GM21515 (cell line): Measurements from ENCODE around the gene SP140L.
"Not testable (repeated sequence)": the region's sequence is repeated elsewhere in the genome, so short reads cannot be mapped to it uniquely, and the experiment has no call there.

Experiments
- ATAC-seq: cut with Tn5 transposase; IDR thresholded peaks from one replicate; pipeline ENCODE4 v1.9.1; 2021; ENCODE audit not compliant: unreplicated experiment

SP140L gene

GRCh38 chr2:230417436-230417835 lies 90.4 kb downstream of the SP140L start:
- ATAC-seq = no peak

DNA sequence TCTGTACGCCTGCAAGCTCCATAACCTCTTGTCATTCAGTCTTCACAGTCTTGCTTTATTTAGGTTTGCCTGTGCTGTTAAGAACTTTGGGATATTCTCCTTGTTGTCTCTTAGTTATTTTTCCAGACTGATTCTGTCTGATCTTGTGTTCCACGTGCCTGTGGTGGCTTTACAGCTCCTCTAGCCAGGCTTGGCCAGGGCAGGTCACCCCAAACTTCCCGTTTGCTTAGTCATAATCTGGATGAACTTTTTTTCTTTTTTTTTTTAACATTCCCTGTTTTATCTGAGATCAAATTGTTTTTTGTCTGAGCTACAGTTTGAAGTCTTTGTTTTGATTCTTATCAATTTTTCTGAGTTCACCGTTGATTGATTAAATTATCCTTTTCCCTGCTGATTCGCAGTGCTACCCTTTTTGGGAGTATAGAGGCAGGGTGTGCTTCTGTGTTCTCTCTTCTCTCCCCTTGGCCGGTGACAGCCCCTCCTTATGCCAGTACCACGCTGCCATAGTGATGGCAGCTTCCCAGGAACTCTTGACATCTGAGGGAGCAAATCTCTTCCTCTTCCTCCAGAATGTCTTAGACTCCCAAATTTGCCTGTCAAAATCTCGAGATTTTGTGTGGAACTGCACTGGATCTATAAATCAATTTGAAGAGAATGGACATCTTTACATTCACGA lies 91.5 kb downstream of the SP140L start:
- ATAC-seq = no peak

GRCh38 chr2:230419181-230419580 lies 92.2 kb downstream of the SP140L start:
- no peak for ATAC-seq

GRCh38 chr2:230422149-230422548 lies 95.2 kb downstream of the SP140L start:
- ATAC-seq = no peak

- no peak for ATAC-seq
Measured at GRCh38 chr2:230423851-230424458, 97.0 kb downstream of the SP140L start.

DNA sequence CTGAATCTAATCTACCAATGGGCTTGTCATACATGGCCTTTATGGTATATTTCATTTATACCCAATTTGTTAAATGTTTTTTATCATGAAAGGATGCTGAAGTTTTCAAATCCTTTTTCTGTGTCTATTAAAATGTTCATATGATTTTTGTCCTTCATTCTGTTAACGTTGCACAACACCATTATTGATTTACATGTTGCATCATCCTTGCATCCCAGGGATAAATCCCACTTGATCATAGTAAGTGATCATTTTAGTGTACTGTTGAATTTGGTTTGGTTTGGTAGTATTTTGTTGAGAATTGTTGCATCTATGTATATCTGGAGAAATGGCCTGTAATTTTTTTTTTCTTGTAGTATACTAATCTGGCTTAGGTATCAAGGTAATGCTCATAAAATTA lies 98.4 kb downstream of the SP140L start:
- no peak for ATAC-seq

GRCh38 chr2:230429513-230429912 lies 102.5 kb downstream of the SP140L start:
- ATAC-seq = no peak

GRCh38 chr2:230430957-230431910 lies 104.2 kb downstream of the SP140L start:
- ATAC-seq = no peak

DNA sequence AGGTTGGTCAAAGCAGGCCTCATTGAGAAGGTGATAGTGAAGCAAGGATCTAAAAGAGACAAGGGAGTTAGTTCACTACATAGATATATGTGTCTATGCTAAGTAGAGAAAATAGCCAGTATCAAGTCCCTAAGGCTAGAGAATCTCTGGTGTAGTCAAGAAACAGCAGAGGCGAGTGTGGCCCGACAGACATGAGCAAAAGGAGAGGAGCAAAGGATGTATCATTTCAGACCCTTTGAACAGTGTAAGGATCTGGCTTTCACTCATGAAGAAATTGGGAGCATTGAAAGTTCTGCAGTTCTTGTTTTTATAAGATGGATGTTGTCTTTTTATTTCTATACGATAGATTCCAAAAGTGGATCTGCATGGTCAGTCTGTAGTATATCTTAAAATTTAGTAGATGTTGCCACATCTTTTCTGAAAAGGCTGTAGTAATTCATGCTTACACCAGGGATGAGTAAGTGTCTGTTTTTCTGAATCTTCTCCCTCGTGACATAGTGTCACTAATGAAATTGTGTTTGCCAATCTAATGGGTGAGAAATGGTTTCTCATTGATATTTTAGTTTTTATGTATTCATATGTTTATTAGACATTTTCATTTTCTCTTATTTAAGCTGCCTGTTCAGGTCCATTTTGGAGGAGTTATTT lies 107.8 kb downstream of the SP140L start:
- ATAC-seq = no peak

GRCh38 chr2:230435431-230435830 lies 108.4 kb downstream of the SP140L start:
- no peak for ATAC-seq

DNA sequence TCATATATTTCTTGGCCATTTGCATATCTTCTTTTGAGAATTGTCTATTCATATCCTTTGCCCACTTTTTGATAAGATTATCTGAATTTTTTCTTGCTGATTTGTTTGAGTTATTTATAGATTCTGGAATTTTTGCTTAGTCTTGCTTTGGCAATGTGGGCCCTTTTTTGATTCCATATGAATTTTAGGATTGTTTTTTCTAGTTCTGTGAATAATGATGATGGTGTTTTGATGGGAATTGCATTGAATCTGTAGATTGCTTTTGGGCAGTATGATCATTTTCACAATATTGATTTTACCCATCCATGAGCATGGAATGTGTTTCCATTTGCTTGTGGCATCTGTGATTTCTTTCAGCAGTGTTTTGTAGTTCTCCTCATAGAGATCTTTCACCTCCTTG lies 112.1 kb downstream of the SP140L start:
- ATAC-seq = not testable (repeated sequence)

- no peak for ATAC-seq
Measured at GRCh38 chr2:230439590-230439989, 112.6 kb downstream of the SP140L start.

- no peak for ATAC-seq
Measured at GRCh38 chr2:230441227-230441897, 114.4 kb downstream of the SP140L start.

DNA sequence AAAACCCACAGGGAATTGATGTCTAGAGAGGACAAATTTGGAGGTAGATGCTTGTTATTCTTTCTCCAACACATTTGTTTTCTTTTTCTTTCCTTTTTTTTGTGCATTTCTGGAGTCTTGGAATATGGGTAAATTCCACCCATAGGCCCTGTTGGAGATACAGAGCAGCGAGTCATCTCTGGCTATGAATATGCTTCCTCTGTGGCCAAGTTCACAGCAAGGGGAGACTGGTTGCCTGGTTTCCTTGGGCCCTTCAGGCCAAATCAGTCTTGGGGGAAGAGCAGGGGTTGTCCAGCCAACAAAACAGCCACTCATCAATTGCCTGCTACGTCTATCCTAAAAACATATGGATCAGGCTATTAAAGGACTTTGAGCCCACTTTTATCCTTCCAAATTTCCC lies 116.5 kb downstream of the SP140L start:
- ATAC-seq = no peak

DNA sequence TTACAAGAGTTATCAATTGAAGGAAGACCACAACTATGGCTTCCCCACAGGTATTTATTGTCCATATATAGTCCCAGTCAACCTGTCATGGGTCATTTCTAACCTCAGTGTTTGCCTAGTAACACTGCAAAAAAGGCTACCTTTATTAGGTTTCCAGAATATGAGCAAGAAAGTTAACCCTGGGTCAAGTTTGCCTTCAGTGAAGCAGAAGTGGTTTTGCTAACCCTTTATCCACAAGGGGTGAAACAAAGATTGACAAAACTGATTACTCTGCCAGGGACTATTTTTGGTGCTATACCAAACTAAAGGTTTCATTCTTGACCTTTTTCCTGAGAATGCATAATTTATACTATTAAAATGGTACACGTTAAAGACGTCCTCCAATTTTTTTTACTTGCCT lies 117.8 kb downstream of the SP140L start:
- no peak for ATAC-seq

DNA sequence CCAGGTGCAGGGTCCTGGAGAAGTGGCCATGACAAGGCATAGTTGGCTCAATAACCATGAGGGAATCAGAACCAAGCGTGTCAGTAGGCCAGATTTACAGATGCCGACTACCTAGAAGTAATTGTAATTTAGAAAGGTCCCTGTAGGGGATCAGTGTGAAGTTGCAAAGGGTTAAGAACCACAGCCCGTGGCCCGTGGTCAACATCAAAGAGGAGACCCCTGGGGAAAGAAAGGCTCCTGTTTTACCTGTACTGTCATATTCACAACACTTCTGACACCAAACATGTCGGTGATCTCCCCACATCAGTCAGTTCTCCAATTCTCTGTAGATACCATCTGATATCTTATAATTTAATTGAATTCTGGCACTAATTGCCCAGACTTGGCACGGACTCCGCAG lies 120.0 kb downstream of the SP140L start:
- no peak for ATAC-seq

- peak; percentile 73 for ATAC-seq
Measured at GRCh38 chr2:230447455-230448451, 120.8 kb downstream of the SP140L start.

- ATAC-seq = no peak
Measured at GRCh38 chr2:230449901-230450467, 123.0 kb downstream of the SP140L start.

- no peak for ATAC-seq
Measured at GRCh38 chr2:230453006-230453405, 126.0 kb downstream of the SP140L start.
